Urinary bladder (tissue), 4 donors: ENCODE measurements around the gene CLC. TPM values are rescaled to one million over a fixed set of nuclear protein-coding genes. Genes with fewer than 3 reads are reported as not detected.
"Not testable (repeated sequence)": the region's sequence is repeated elsewhere in the genome, so short reads cannot be mapped to it uniquely, and the experiment has no call there.

Experiments used
- DNase-seq: peaks from one replicate; pipeline ENCODE4 v3.0.0-alpha.2; 2015; ENCODE audit errors: extremely low spot score
- H3K27ac ChIP-seq: one replicate; pipeline ENCODE4 v1.5.1; 2013; ENCODE audit warnings: low read depth, mild to moderate bottlenecking, moderate library complexity
- H3K36me3 ChIP-seq: one replicate; pipeline ENCODE4 v1.6.1; 2013; ENCODE audit warnings: mild to moderate bottlenecking, moderate library complexity; ENCODE audit not compliant: insufficient read depth
- H3K4me1 ChIP-seq: one replicate; pipeline ENCODE4 v1.6.1; 2013; ENCODE audit warnings: mild to moderate bottlenecking, moderate library complexity; ENCODE audit not compliant: insufficient read depth
- H3K4me3 ChIP-seq: one replicate; pipeline ENCODE4 v1.5.1; 2013; ENCODE audit warnings: low read depth, low read length
- WGBS: extraction: QIAGEN DNeasy Blood & Tissue Kit; methylation state at CpG from one replicate; pipeline ENCODE4 v1.1.7; 2013; 5-methylcytosine and 5-hydroxymethylcytosine counted together
- polyA plus RNA-seq: library from polyadenylated mRNA; stranded (reverse); fragments of 200-250 nt; gene quantifications from one replicate; pipeline ENCODE4 v1.2.3, GENCODE V29; 2013
- total RNA-seq: library from RNA; depleted of rRNA; stranded (reverse); fragments of >200 nt; gene quantifications from one replicate; pipeline ENCODE4 v1.2.3, GENCODE V29; 2014
- donor health status: healthy with polysubstance abuse.
- donor health status: healthy.

CLC gene
- total and polyA plus RNA-seq, 2 donors, result 0.90 TPM; not detected in 1

- H3K27ac ChIP-seq, result no peak overlapping the region
- 72% methylated on average over 4 of the region's 4 CpGs for WGBS
- H3K4me3 ChIP-seq, result no peak overlapping the region
- H3K36me3 ChIP-seq, result no peaks in the 10 kb centered on the region
- no peak for DNase-seq
- no peaks in the 10 kb centered on the region for H3K4me1 ChIP-seq
Measured at GRCh38 chr19:39746836-39747529, 9.2 kb upstream of the CLC start.

GRCh38 chr19:39745643-39746042 lies 7.8 kb upstream of the CLC start:
- DNase-seq, result no peak
- H3K4me3 ChIP-seq, result no peak overlapping the region
- no peak overlapping the region for H3K27ac ChIP-seq
- H3K4me1 ChIP-seq, result no peaks in the 10 kb centered on the region
- no peaks in the 10 kb centered on the region for H3K36me3 ChIP-seq
- WGBS, result 57% methylated on average over 3 of the region's 3 CpGs

- no peaks in the 10 kb centered on the region for H3K36me3 ChIP-seq
- H3K4me3 ChIP-seq, result no peak overlapping the region
- DNase-seq, result no peak
- WGBS, result 84% methylated on average over 1 of the region's 1 CpG
- H3K27ac ChIP-seq, result no peak overlapping the region
- H3K4me1 ChIP-seq, result no peaks in the 10 kb centered on the region
Measured at GRCh38 chr19:39740395-39740794, 2.6 kb upstream of the CLC start.

- 29% methylated on average over 3 of the region's 3 CpGs for WGBS
- DNase-seq, result no peak
- Histone ChIP-seq H3K4me1 (no peaks in the 10 kb centered on the region), H3K4me3 (no peak overlapping the region), H3K36me3 (no peaks in the 10 kb centered on the region), H3K27ac (no peak overlapping the region)
Measured at GRCh38 chr19:39738814-39739213, 985 bp upstream of the CLC start.

GRCh38 chr19:39737351-39737750 lies 478 bp downstream of the CLC start:
- Histone ChIP-seq H3K4me1 (no peaks in the 10 kb centered on the region), H3K36me3 (no peaks in the 10 kb centered on the region), H3K4me3 (no peak overlapping the region), H3K27ac (no peak overlapping the region)
- DNase-seq, result no peak
- 69% methylated on average over 3 of the region's 3 CpGs for WGBS

- Histone ChIP-seq H3K4me3 (no peak overlapping the region), H3K4me1 (no peaks in the 10 kb centered on the region), H3K36me3 (no peaks in the 10 kb centered on the region), H3K27ac (no peak overlapping the region)
- no peak for DNase-seq
- WGBS, result 52% methylated on average over 5 of the region's 5 CpGs
Measured at GRCh38 chr19:39736088-39736487, 1.7 kb downstream of the CLC start.

GRCh38 chr19:39735688-39736087 lies 2.1 kb downstream of the CLC start:
- no peaks in the 10 kb centered on the region for H3K36me3 ChIP-seq
- no peak for DNase-seq
- no peak overlapping the region for H3K4me3 ChIP-seq
- no peaks in the 10 kb centered on the region for H3K4me1 ChIP-seq
- WGBS, result 30% methylated on average over 3 of the region's 3 CpGs
- no peak overlapping the region for H3K27ac ChIP-seq

GRCh38 chr19:39733841-39734240 lies 4.0 kb downstream of the CLC start:
- Histone ChIP-seq H3K4me1 (no peaks in the 10 kb centered on the region), H3K4me3 (no peak overlapping the region), H3K27ac (no peak overlapping the region), H3K36me3 (no peaks in the 10 kb centered on the region)
- WGBS, result 84% methylated on average over 2 of the region's 2 CpGs
- DNase-seq, result no peak

GRCh38 chr19:39731685-39732084 lies 6.1 kb downstream of the CLC start:
- no peak for DNase-seq
- WGBS, result 88% methylated on average over 1 of the region's 1 CpG
- Histone ChIP-seq H3K4me3 (no peak overlapping the region), H3K4me1 (no peaks in the 10 kb centered on the region), H3K36me3 (no peaks in the 10 kb centered on the region), H3K27ac (no peak overlapping the region)

- DNase-seq, result no peak
- 42% methylated on average over 4 of the region's 4 CpGs for WGBS
- H3K4me3 ChIP-seq, result no peak overlapping the region
- no peaks in the 10 kb centered on the region for H3K4me1 ChIP-seq
- H3K27ac ChIP-seq, result no peak overlapping the region
- no peaks in the 10 kb centered on the region for H3K36me3 ChIP-seq
Measured at GRCh38 chr19:39729594-39729993, 8.2 kb downstream of the CLC start.

- Histone ChIP-seq H3K36me3 (no peaks in the 10 kb centered on the region), H3K4me1 (no peaks in the 10 kb centered on the region), H3K4me3 (no peak overlapping the region), H3K27ac (no peak overlapping the region)
- no peak for DNase-seq
- 89% methylated on average over 6 of the region's 6 CpGs for WGBS
Measured at GRCh38 chr19:39728040-39728439, 9.8 kb downstream of the CLC start.

GRCh38 chr19:39727070-39727800 lies 10.6 kb downstream of the CLC start:
- no peak for DNase-seq
- H3K27ac ChIP-seq, result no peak overlapping the region
- H3K4me3 ChIP-seq, result no peak overlapping the region
- H3K4me1 ChIP-seq, result no peaks in the 10 kb centered on the region
- no peaks in the 10 kb centered on the region for H3K36me3 ChIP-seq
- 74% methylated on average over 10 of the region's 10 CpGs for WGBS

GRCh38 chr19:39725995-39726394 lies 11.8 kb downstream of the CLC start:
- Histone ChIP-seq H3K27ac (no peak overlapping the region), H3K36me3 (no peaks in the 10 kb centered on the region), H3K4me1 (no peaks in the 10 kb centered on the region), H3K4me3 (no peak overlapping the region)
- DNase-seq, result no peak

GRCh38 chr19:39720144-39720543 lies 17.7 kb downstream of the CLC start:
- WGBS, result 61% methylated on average over 3 of the region's 3 CpGs
- not testable (repeated sequence) for H3K4me1 ChIP-seq, H3K4me3 ChIP-seq, DNase-seq, H3K27ac ChIP-seq, H3K36me3 ChIP-seq
